SIG-M5 (cell line): ENCODE data around the gene MGAT4B.
A peak's percentile ranks its signal among the peaks of the same experiment; 100 is the strongest.

Source experiments
- DNase-seq: peaks from one replicate; lab custom pipeline; 2025; lab: John Stamatoyannopoulos, UW

MGAT4B gene

DNA sequence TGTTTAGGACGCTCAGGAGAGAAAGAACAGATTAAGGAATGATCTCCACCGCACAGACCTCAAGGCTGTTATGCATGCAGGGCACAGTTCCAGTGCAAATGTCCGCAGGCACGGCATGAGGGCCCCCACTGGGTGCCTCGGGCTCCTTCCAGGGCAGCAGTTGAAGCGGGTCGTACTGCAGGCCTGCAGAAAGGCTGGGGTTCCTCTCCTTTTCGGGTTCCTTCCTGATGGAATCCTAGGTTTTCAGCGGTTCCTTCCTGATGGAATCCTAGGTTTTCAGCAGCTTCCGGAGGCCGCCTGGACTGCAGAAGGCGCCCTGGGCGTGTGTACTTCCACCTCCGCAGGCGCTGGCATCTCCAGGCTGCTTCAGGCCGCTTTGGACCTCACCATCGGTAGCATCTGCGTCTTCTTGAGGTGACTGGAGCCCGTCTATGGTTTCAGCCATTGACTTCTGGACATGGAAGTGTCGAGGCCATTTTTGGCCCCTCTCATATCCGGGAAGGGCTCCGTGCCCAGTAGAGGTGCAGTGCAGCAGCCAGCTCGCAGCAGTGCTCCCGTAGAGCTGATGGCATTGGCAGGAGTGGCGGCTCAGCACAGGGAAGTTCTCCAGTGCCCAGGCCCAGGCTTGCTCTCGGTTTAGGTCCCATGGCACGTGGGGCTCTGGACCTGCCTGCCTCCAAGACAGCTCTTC, 5.6 kb upstream of the MGAT4B start:
- no peak for DNase-seq

DNA sequence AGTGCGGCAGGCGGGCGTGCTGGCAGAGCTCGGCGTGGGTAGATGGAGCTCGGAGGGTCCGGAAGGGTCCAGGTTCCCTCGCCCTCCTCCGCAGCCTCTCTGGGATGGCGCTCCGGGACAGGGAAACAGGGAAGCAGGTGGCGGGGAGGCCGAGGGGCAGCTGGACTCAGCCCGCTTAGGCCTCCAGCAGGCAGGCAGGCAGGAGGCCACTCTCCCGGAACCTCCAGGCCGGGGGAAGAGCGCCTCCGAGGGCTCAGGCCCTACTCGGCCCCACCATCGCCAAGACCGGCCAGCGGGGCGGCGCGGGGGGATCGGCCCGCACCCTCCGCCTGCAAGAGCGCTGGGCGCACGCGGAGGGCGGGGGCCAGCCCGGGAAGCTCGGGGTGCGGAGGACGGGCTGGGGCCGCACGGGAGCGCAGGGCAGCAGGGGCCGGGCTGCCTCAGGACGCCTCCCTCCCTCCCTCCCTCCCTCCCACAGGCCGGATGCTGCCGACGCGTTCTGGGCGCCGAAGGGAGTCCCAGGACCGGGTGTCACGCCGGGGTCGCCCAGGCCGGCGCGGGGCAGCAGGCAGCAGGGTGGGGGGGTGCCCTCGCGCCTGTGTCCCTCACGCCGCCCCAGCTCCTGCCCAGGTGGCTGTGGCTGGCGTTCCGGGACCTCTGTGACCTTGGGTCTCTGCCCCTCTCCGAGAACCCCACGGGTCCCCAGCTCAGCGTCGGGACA, 977 bp downstream of the MGAT4B start:
- no peak for DNase-seq

DNA sequence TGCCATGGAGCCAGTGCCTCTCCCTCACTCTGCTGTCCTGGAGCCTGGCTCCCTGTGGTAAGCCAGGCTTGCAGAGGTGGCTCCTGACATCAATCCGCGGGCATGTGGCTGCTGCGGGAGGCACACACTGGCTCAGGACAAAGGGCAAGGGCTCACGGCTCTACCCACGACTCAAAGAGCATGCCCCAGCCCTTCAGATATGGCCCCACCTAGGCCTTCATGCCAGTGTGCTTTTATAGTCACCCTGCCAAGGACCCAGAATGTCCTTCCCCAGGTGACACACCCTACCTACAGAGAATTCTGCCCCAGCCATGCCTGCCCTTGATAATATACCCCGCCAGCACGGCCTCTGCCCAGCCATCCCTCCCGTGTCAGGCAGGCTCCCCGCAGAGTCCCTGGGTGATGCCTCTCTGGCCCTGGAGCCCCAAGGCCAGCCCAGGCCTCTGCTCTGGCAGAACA, 1.6 kb downstream of the MGAT4B start:
- no peak for DNase-seq

DNA sequence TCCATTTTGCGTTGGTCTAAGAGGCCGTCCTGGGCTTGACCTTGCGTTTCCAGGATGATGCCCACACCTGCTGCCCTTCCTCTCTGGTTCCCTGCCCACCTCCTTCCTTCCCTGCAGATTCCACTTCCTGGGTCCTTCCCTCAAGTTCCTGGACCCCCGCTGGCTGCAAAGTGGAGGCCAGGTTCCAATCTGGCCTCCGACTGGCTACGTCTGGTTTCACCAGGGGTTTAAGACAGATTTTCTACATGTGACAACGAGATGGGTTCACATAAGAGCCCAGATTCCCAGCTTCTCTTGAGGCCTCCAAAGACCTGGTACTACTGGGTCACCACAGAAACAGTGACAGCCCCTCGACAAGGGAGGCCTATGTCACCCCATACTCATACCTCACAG, 2.1 kb downstream of the MGAT4B start:
- no peak for DNase-seq

DNA sequence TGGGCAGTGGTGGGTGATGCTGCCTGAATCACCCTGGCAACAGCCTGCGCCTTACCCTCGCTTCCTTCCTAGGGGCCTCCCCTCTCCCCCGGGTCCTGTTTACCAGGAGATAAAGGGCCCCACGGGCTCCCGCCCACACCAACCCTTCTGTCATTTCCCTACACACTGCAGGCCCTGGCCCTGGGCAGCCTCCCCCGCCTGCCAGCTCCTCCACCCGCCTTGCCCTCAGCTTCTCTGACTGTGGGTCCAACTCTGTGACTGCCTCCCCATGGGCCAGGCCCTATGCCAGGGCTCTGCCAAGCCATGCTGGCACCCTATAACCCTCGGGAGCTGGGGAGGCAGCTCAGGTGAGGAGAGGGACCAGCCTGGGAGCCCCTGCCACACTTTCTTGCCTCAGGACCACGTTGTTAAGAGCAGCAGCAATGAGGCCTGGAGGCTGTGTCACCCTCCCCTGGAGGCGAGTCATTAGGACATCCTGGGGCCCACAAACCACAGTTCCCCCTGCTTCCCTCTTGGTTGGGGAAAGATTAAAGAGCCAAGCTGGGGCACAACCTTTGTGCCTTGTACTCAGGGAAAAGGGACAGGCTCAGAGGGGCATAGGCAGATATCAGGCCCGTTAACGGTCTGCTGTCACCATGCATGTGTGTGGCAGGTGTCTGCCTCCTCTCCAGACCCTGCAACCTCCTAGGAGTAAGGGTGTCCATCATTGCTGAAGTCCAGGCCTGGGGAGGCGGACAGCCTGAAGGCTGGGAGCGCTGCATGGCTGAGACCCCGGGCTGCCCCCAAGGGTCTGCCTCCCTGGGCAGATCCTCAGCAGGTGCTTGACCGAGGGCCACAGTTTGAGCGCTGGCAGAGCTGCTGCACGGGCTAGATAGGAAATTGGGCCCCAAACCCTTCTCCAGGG, 2.8 kb downstream of the MGAT4B start:
- DNase-seq, result peak; percentile 57

DNA sequence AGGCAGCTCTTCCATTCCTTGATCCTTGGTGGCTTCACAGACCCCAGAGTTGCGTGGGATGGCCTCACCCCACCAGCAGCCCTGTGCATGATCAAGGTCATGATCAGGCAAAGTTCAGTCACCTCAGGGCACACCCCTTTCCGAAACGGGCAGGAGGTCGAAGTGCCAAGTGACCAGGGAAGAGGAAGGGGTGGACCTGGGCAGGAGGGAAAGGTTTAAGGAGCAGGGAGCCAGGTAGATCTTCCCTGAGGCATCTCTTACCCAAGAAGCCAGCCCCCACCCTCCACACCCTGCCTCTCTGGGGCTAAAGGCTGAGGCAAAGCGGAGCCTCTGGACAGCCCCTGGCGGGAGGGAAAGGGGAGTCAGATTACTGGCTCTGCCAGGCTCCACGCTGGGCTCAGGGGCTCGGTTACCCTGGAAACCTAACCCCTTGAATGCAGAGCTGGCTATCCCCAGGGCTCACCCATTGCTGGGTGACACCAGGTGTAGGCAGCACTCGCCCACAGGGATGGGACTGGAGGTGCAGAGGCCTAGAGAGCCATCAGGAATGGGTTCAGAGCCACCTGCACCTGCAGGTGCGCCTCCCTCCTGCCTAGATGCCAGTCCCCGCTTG, 3.6 kb downstream of the MGAT4B start:
- no peak for DNase-seq

DNA sequence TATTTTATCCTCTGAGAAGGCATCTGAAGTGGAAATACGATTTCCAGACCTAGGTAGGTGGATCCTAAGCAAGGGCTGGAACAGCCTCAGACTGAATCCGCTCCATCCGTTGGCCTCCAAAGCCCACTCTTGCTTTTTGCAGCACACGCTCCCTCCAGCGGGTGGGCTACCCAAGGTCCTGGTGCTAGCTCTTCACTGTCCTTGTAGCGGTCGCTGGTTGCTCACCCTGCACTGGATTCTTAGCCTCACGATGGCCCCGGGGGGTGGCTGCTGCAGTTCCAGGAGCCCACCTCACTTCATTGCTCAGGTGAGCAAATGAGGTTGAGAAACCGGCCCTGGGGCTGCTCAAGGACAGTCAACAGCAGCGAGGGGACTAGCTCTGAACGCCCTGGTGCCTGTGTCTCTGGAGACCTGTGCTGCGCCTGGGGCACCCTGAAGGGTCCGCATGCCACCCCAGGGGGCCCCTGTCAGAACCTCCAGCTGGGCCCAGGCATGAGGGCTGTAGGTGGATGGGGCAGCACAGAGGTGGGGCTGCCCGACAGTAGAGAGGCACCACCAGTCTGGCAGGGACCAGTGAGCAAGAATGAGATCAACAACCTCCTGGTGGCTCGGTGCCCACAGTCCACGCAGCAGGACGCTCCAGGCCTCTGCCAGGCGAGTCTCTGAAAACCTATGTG, 4.3 kb downstream of the MGAT4B start:
- no peak for DNase-seq

DNA sequence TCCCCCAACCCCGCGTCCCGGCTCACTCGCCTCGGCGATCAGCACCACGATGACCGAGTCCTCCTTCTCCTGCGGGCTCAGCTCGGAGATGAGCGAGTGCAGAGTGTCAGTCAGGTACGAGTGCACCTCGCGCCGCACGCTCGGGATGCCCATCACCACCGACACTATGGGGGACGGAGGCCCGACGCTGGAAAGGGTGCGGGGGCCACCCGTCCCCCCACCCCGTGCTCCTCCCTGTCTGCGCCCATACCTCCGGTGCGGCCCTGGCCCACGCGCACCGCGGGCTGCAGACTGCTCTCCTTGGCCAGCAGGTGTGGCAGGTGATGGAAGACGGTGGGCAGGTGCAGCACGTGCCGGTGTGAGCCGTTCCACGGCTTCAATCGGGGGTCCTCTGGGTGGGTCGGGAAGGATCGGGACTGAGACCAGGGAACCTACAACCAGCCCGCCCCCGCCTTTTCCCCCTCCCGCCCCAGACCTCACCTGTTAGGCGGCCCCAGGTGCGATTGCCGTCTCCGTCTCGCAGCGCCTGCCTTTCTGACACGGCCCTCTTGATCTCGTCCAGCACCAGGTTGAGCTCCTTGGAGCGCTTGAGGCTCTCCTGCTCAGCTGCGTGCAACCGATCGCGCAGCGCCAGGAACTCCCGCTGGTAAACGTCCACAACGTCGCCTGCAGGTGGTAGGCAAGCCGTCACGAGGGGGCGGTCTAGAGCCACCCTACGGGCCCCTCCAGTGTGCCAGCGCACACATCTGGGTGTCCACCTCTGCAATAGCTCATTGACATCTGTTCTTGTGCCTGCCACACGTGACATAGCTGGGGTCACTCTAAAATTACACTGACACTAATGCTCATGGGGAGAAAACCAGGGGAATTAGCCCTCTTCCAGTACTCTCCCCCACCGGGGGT, 5.1 kb downstream of the MGAT4B start:
- no peak for DNase-seq

DNA sequence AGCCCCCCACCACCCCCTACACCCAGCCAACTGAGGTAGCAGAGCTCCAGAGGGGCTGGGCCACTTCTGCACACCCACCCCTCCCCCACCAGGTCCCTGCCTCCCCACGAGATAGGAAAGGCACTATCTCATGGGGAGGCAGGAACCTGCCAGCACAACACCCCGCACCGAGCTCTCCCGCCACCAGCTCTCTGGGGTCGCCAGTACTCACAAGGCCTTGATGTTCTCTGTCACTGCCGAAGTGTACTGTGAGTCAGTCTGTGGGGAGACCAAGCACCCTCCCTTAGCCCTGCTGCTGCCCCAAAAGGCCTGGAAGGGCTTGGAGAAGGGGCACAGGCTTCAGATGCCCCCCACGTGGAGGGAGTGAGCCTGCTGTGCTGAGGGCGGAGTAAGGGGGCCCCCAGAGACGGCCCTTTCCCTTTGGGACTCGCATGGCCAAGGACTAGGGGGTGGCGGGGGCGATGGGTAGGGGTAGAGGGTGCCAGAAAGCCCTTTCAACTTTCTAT, 5.9 kb downstream of the MGAT4B start:
- DNase-seq, result no peak

DNA sequence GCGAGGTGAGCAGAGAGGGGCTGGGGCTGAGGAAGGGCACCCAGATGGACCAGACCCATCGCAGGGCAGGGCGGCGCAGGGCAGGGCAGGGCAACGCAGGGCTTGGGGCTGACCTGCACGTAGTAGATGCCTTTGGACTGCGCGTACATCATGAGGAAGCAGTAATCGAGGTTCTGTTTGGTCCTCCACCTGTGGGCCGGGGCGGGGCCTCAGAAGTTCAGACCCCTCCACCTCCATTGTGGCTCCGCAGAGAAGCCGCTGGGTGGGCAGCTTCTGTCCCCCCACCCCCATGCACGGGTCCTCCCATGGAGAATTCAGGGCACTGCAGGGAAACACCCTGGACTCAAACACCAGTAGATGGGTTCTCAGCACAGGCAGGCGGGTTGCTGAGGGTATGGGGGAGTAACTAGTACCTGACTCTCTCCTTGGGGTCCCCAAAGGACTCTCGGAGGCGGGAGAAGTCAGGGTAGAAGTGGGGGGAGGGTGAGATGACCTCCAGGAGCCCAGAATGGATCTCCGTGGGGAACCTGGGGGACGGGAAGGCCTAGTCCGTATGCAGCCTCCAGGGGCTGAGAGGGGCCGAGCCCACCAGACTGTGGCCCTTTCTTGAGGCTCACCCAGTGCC, 6.5 kb downstream of the MGAT4B start:
- DNase-seq, result no peak

DNA sequence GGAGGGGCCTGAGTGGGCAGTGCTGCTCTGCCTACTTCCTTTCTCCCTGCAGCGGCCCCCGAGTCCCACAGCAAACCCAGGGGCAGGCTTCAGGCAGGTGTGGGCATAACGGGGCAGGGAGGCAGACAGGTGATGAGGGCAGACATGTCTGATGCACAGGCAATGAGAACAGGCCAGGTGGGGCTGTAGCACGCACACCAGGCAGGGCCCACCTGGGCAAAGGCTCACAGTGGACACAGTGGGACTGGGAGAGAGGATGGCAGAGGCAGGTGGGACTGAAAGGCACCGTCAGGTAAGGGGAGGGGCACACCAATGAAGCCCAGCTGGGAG, 7.1 kb downstream of the MGAT4B start:
- no peak for DNase-seq

DNA sequence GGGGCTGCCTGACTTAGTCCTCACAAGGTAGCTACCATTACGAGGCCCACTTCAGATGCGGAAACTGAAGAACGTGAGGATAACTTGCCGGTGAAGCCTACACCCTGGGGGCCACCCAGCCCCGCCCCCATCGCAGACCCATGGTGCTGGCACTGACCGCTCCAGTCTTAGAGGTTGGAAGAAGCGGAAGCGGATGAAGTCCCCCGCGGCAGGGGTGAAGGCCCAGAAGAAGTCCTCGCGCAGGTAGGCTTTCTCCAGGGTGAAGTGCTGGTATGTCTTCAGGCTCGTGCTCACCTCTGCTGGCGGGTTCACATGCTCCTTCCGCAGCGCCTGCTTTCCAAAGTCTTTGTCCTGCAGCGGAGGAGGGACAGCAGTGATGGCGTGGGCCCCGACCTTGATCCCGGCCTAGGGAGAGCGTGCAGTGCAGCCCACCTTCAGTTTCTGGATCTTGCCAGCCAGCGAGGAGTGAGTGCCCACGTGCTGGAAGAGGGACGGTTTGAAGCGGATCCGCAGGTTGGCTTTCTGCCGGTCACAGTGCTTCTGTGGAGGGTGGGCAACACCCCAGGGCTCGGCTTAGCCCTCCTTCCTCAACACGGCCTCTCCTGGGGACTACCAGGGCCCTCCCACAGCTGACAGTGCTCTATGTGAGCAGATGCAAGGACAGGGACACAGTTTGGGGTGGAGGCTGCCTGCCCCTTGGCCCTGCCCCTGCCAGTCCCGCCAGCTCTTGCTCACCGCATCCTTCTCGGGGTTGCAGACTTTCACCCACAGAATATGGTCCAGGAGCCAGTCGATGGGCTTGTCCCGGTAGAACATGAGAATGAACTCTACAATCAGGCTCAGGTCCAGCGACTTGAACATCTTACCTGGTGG, 7.7 kb downstream of the MGAT4B start:
- no peak for DNase-seq

DNA sequence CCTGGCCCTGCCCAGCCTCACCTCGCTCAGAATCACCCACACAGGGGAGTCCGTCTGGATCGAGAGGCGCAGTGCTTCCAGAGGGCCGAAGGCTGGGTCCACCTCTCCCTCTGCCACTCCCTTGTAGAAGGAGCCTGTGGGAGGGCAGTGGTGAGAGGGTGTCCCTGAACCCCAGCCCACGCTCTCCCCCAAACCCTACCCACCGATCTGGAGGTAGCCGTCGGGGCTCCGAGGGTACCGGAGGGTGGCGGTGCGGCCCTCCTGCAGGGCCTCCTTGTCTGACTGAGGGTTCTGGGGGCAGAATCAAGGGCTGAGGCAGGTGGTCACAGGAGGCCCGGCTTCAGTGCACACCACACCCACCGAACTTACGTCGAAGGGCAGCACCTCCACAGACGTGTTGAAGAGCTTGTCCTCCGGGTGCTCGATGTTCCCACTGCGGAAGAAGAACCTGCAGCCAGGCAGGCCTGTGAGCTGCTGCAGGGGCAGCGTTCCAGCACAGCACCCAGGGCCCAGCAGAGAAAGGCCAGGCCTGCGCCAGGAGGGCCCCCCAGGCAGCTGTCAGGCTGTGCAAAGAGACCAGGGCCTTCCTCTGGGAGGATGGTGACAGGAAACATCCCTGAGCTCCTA, 8.4 kb downstream of the MGAT4B start:
- no peak for DNase-seq

DNA sequence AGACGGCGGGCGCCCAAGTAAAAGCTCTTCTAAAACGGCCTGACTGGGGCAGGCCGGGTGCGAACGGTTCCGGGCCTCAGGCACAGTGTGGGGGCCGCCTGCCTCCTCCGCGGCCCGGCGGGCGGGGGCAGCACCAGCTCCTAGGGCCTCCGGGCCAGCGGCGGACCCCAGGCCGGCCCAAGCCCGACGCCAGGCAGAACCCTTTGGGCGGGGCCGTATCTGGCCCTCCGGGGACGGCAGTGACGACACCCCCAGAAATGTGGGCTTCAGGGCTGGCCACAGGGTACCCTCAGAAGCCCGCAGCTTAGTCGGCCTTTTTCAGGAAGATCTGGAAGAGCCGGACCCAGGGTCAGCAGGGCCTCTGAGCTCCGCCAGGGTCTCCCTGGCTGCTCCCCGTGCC, 8.9 kb downstream of the MGAT4B start:
- DNase-seq, result no peak

DNA sequence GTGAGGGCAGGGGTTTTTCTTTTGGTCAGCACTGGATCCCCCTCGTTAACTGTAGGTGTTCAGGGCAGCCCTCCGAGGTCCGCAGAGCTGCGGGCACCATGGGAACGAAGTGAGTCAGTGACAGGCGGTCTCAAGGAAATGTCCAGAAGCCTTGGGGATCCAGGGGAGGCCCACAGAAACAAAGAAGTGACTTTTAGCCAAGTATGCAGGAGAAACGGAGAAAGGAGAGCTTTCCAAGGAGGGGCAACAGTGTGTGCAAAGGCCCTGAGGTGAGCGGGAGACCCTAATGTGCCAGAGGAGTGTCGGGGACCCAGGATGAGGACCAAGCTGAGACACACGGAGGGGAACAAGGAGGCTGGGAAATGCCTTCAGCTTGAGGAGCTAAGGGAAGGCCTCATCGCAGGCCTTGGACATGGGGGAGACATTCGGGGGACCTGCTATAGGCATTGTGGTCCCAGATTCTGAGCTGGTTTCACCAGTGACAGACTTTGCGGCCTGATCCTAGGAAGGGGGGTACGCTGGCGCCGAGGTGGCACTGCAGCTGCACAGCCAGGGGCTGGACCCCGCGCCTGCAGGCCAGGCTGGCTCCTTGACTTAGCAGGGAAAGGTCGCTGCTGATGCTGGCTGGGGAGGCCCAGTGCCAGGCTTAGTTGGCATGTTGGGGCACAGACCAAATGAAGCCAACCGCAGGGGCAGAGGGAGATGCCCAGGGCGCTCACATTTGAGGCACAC, 9.6 kb downstream of the MGAT4B start:
- DNase-seq, result no peak

DNA sequence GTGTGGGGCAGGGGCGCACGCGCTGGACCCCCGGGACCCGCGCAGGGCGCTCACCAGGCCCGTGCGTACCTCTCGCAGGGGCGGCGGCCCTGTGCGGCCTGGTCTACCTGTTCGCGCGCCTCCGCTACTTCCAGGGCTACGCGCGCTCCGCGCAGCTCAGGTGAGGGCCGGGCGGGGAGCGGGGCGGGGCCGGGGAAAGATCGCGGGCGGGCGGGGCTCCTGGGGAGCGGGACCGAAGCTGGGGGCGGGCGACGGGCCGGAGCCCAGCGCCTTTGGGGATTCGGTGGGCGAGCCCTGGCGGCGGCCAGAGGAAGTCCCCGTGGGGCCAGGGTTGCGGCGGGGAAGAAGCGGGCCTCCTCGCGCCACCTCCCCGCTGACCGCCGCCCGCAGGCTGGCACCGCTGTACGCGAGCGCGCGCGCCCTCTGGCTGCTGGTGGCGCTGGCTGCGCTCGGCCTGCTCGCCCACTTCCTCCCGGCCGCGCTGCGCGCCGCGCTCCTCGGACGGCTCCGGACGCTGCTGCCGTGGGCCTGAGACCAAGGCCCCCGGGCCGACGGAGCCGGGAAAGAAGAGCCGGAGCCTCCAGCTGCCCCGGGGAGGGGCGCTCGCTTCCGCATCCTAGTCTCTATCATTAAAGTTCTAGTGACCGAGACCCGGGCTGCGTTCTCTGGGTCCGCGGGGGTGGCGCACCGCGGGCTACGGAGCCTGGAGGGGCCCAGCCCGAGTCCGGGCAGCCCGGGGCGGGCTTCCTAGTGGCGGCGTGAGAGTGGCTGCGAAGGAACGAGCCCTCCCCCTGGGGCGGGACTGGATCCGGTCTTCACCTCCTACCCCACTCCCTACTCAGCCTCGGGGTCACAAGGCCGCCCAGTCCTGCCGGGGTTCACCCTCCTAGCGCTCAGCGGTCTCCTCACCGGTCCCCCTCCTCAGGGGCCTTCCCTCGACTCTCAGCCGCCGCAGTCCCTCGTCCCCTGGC, 10.5 kb downstream of the MGAT4B start:
- DNase-seq, result no peak
